ENCODE measurements around the gene PEAK1.
A peak's percentile ranks its signal among the peaks of the same experiment; 100 is the strongest.

PEAK1 gene

DNA sequence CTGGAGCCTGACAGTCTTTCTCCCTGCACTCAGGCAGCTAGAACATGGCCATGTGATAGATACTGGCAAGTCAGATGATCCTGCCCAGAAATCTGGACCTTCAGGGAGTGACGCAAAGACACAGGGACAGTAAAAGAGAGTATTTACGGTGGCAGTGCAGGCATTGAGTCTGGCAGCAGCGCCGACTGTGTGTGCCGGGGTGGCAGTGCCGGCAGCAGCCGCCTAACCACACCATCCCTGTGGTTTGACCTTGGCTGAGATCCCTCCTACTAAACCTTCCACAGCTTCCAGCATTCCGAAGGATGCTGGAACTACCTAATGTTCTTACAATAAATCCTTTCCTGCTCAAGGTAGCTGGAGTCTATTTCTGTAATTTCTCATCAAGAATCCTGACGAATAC, 344.4 kb downstream of the PEAK1 start:
- no peak for DNase-seq

DNA sequence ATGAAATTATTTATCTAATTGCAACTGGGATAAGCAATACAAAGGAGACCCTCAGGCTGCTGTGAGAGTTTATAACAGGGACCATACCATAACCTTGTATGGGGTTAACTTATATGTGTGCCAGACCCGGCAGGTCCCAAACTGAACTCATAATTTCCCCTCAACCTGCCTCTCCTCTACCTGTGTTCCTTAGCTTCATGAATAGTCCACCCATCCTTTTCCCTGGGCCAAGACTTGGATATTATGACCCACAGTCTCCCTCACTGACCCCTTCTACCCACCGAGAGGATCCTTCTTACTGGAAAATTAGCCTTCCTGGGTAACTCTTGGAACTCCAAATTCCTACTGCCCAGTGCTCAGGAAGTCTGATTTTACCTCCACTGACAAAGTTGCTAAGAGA, 345.6 kb downstream of the PEAK1 start:
- Histone ChIP-seq H3K4me1 (ENCODE audit: control insufficient read depth, insufficient read depth, low read length, poor library complexity, severe bottlenecking) (peaks cover 3% of the 10 kb centered on the region), H3K4me3 (ENCODE audit: insufficient read depth, low read depth, low read length, poor library complexity, severe bottlenecking) (no peak overlapping the region), H3K27me3 (replicated peaks; ENCODE audit: control insufficient read depth, insufficient read depth, low read length, poor library complexity, severe bottlenecking) (no peaks in the 10 kb centered on the region), H3K36me3 (ENCODE audit: control insufficient read depth, insufficient read depth, low read length) (no peaks in the 10 kb centered on the region), H3K9me3 (ENCODE audit: control insufficient read depth, low read length) (no peaks in the 10 kb centered on the region), H3K27ac (ENCODE audit: insufficient read depth, low read length, poor library complexity, severe bottlenecking) (no peak overlapping the region)
- DNase-seq, result no peak

More for the DNA sequence above, 344.4 kb downstream of the PEAK1 start:
- no peaks in the 10 kb centered on the region for H3K36me3 ChIP-seq (ENCODE audit: control insufficient read depth, insufficient read depth, low read length)
- no peak overlapping the region for H3K4me3 ChIP-seq (ENCODE audit: insufficient read depth, low read depth, low read length, poor library complexity, severe bottlenecking)
- no peak overlapping the region for H3K27ac ChIP-seq (ENCODE audit: insufficient read depth, low read length, poor library complexity, severe bottlenecking)
- no peaks in the 10 kb centered on the region for H3K9me3 ChIP-seq (ENCODE audit: control insufficient read depth, low read length)
- no peaks in the 10 kb centered on the region for H3K27me3 ChIP-seq (replicated peaks; ENCODE audit: control insufficient read depth, insufficient read depth, low read length, poor library complexity, severe bottlenecking)
- H3K4me1 ChIP-seq (ENCODE audit: control insufficient read depth, insufficient read depth, low read length, poor library complexity, severe bottlenecking), result peaks cover 3% of the 10 kb centered on the region

- no peaks in the 10 kb centered on the region for H3K9me3 ChIP-seq (ENCODE audit: control insufficient read depth, low read length)
- peaks cover 3% of the 10 kb centered on the region for H3K4me1 ChIP-seq (ENCODE audit: control insufficient read depth, insufficient read depth, low read length, poor library complexity, severe bottlenecking)
- H3K27me3 ChIP-seq (replicated peaks; ENCODE audit: control insufficient read depth, insufficient read depth, low read length, poor library complexity, severe bottlenecking), result no peaks in the 10 kb centered on the region
- no peaks in the 10 kb centered on the region for H3K36me3 ChIP-seq (ENCODE audit: control insufficient read depth, insufficient read depth, low read length)
- peak overlapping the region; percentile 78 for H3K4me3 ChIP-seq (ENCODE audit: insufficient read depth, low read depth, low read length, poor library complexity, severe bottlenecking)
- no peak for DNase-seq
- H3K27ac ChIP-seq (ENCODE audit: insufficient read depth, low read length, poor library complexity, severe bottlenecking), result no peak overlapping the region
Measured at GRCh38 chr15:77071305-77072223, 348.3 kb downstream of the PEAK1 start.

- DNase-seq, result peak; percentile 80 to 87 (median 86)
- Histone ChIP-seq H3K9me3 (ENCODE audit: control insufficient read depth, low read length) (no peaks in the 10 kb centered on the region), H3K4me1 (ENCODE audit: control insufficient read depth, insufficient read depth, low read length, poor library complexity, severe bottlenecking) (peaks cover 3% of the 10 kb centered on the region), H3K4me3 (ENCODE audit: insufficient read depth, low read depth, low read length, poor library complexity, severe bottlenecking) (peak within 1 kb of the TSS; percentile 78), H3K27me3 (replicated peaks; ENCODE audit: control insufficient read depth, insufficient read depth, low read length, poor library complexity, severe bottlenecking) (no peaks in the 10 kb centered on the region), H3K27ac (ENCODE audit: insufficient read depth, low read length, poor library complexity, severe bottlenecking) (peak within 1 kb of the TSS; percentile 57), H3K36me3 (ENCODE audit: control insufficient read depth, insufficient read depth, low read length) (no peaks in the 10 kb centered on the region)
Measured at GRCh38 chr15:77070495-77071304, 349.2 kb downstream of the PEAK1 start, which contains the start of gene TSPAN3. TSPAN3 (minus strand) TSS chr15:77071109; CDS start chr15:77070954, 155 bp downstream.

- Histone ChIP-seq H3K27me3 (replicated peaks; ENCODE audit: control insufficient read depth, insufficient read depth, low read length, poor library complexity, severe bottlenecking) (no peaks in the 10 kb centered on the region), H3K9me3 (ENCODE audit: control insufficient read depth, low read length) (no peaks in the 10 kb centered on the region), H3K36me3 (ENCODE audit: control insufficient read depth, insufficient read depth, low read length) (no peaks in the 10 kb centered on the region), H3K4me3 (ENCODE audit: insufficient read depth, low read depth, low read length, poor library complexity, severe bottlenecking) (peak overlapping the region; percentile 78), H3K4me1 (ENCODE audit: control insufficient read depth, insufficient read depth, low read length, poor library complexity, severe bottlenecking) (peaks cover 3% of the 10 kb centered on the region), H3K27ac (ENCODE audit: insufficient read depth, low read length, poor library complexity, severe bottlenecking) (peak overlapping the region; percentile 57)
- no peak for DNase-seq
Measured at GRCh38 chr15:77070180-77070494, 349.8 kb downstream of the PEAK1 start.

DNA sequence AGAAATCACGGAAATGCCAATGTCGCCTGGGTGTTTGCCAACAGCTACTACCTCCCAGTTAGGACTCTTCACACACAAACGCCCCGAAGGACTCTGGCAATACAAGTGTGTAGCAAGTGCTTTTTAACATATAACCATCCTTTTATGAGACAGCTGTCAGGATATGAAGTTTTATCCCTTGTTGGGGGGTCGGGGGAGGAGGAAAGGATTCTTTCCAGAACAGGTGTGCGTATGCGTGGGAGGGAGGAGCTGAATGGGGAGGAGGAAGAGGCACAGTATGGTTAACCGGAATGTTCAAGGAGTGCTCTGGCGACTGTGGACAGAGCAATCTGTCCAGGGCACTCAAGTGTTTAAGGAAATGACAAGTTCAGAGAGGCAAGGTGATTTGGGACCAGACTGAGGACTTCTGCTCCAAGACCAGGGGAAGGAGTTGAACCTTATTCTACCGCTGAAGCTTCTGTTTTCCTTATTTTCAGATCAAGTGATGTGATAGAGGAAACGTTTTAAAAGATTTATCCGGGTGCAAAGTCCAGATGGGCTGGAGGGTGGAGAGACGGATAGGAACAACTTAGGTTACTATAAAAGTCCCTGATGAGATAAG, 350.3 kb downstream of the PEAK1 start:
- Histone ChIP-seq H3K27ac (ENCODE audit: insufficient read depth, low read length, poor library complexity, severe bottlenecking) (no peak overlapping the region), H3K4me1 (ENCODE audit: control insufficient read depth, insufficient read depth, low read length, poor library complexity, severe bottlenecking) (peaks cover 3% of the 10 kb centered on the region), H3K36me3 (ENCODE audit: control insufficient read depth, insufficient read depth, low read length) (no peaks in the 10 kb centered on the region), H3K9me3 (ENCODE audit: control insufficient read depth, low read length) (no peaks in the 10 kb centered on the region), H3K4me3 (ENCODE audit: insufficient read depth, low read depth, low read length, poor library complexity, severe bottlenecking) (peak overlapping the region; percentile 78), H3K27me3 (replicated peaks; ENCODE audit: control insufficient read depth, insufficient read depth, low read length, poor library complexity, severe bottlenecking) (no peaks in the 10 kb centered on the region)
- DNase-seq, result no peak

GRCh38 chr15:77068633-77069032, 351.3 kb downstream of the PEAK1 start:
- H3K36me3 ChIP-seq (ENCODE audit: control insufficient read depth, insufficient read depth, low read length), result no peaks in the 10 kb centered on the region
- H3K4me1 ChIP-seq (ENCODE audit: control insufficient read depth, insufficient read depth, low read length, poor library complexity, severe bottlenecking), result peaks cover 3% of the 10 kb centered on the region
- H3K4me3 ChIP-seq (ENCODE audit: insufficient read depth, low read depth, low read length, poor library complexity, severe bottlenecking), result no peak overlapping the region
- no peak overlapping the region for H3K27ac ChIP-seq (ENCODE audit: insufficient read depth, low read length, poor library complexity, severe bottlenecking)
- no peak for DNase-seq
- H3K9me3 ChIP-seq (ENCODE audit: control insufficient read depth, low read length), result no peaks in the 10 kb centered on the region
- no peaks in the 10 kb centered on the region for H3K27me3 ChIP-seq (replicated peaks; ENCODE audit: control insufficient read depth, insufficient read depth, low read length, poor library complexity, severe bottlenecking)

DNA sequence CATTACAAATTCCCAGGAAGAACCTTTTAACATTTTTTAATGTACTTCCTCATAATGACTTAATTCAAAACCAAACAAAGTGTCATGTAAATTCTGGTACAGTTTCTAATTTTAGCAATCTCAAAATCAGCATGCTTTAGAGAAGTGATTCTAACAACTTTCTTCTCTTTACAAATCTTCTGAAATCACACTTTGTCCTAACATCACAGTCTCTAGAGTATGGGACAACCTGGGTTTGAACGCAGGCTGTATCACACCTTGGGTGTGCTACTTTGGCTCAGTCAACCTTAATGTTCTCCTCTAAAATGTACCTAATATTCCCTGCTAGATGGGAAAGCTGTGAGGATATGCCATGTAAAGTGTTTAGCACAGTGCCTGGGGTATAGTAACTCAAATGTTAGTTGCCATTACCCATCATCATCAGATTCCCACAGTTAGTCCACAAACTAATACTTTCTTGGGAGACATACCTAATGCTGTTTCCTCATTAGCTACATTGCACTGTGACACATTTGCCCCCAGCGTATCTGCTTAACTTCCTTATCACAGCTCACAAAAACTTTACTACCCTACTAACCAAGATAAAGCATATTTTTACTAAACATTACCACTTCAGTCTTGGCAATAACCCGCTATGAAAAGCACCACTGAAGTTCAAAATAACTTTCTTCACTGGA, 352.1 kb downstream of the PEAK1 start:
- H3K27me3 ChIP-seq (replicated peaks; ENCODE audit: control insufficient read depth, insufficient read depth, low read length, poor library complexity, severe bottlenecking), result no peaks in the 10 kb centered on the region
- H3K4me1 ChIP-seq (ENCODE audit: control insufficient read depth, insufficient read depth, low read length, poor library complexity, severe bottlenecking), result peaks cover 3% of the 10 kb centered on the region
- DNase-seq, result no peak
- H3K4me3 ChIP-seq (ENCODE audit: insufficient read depth, low read depth, low read length, poor library complexity, severe bottlenecking), result no peak overlapping the region
- no peaks in the 10 kb centered on the region for H3K36me3 ChIP-seq (ENCODE audit: control insufficient read depth, insufficient read depth, low read length)
- H3K9me3 ChIP-seq (ENCODE audit: control insufficient read depth, low read length), result no peaks in the 10 kb centered on the region
- no peak overlapping the region for H3K27ac ChIP-seq (ENCODE audit: insufficient read depth, low read length, poor library complexity, severe bottlenecking)

DNA sequence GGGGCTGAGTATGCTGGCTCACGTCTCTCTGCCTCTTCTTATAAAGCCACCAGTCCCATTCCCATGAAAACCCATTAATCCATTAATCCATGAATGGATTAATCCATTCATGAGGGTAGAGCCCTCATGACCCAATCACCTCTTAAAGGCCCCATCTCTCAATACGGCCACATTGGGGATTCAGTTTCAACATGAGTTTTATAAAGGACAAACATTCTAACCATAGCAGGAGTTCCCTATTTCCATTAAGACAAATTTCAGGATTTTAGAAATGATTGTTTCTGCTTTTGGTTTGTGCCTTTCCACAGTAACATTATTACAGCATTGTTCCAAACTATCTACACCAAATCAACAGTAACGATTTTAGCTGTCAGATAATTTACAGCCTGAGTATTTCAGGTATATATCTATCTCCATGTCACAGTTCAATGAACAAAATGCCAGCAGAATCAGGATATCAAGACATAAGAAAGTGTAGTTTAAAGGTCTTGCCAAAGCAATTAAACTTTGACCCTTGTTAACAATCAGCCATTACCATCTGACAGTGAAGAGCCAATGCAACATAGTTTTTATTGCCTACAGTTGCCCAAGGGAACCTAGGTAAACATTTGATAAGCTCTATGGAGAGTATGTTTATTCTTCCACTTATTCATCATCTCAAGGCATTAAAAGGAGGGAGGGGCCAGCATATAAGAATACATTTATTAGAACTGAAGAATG, 352.8 kb downstream of the PEAK1 start:
- Histone ChIP-seq H3K9me3 (ENCODE audit: control insufficient read depth, low read length) (no peaks in the 10 kb centered on the region), H3K36me3 (ENCODE audit: control insufficient read depth, insufficient read depth, low read length) (no peaks in the 10 kb centered on the region), H3K4me3 (ENCODE audit: insufficient read depth, low read depth, low read length, poor library complexity, severe bottlenecking) (no peak overlapping the region), H3K27ac (ENCODE audit: insufficient read depth, low read length, poor library complexity, severe bottlenecking) (no peak overlapping the region), H3K27me3 (replicated peaks; ENCODE audit: control insufficient read depth, insufficient read depth, low read length, poor library complexity, severe bottlenecking) (no peaks in the 10 kb centered on the region), H3K4me1 (ENCODE audit: control insufficient read depth, insufficient read depth, low read length, poor library complexity, severe bottlenecking) (peaks cover 3% of the 10 kb centered on the region)
- no peak for DNase-seq
